Measurements from ENCODE around the gene OR13G1.
A peak's percentile ranks its signal among the peaks of the same experiment; 100 is the strongest.
"Not testable (repeated sequence)": the region's sequence is repeated elsewhere in the genome, so short reads cannot be mapped to it uniquely, and the experiment has no call there.

OR13G1 gene, protein sequence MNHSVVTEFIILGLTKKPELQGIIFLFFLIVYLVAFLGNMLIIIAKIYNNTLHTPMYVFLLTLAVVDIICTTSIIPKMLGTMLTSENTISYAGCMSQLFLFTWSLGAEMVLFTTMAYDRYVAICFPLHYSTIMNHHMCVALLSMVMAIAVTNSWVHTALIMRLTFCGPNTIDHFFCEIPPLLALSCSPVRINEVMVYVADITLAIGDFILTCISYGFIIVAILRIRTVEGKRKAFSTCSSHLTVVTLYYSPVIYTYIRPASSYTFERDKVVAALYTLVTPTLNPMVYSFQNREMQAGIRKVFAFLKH

DNA sequence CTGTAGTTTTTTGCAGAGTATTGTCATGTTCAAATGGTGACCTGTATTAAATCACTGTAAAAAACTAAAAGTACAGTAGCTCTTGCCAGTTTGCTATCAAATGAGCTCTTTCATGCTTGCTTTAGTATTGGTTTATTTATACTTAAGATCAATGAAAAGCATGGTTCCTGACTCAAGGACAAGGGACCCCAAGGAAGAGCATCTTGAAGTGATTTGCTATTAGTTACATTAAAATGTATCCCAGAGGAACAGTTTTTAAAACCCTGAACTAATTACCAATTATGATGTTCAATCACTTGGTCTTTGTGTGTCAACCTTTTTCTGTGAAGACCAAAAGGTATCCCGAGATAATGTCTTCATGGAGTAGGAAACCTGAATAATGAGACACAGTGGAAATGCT lies at the start of gene OR13G1:
OR13G1 (minus strand) TSS at position 101 of the 400 bp plus-strand sequence. CDS start 6,698 bp downstream, outside the sequence.
- DNase-seq: no peak

DNA sequence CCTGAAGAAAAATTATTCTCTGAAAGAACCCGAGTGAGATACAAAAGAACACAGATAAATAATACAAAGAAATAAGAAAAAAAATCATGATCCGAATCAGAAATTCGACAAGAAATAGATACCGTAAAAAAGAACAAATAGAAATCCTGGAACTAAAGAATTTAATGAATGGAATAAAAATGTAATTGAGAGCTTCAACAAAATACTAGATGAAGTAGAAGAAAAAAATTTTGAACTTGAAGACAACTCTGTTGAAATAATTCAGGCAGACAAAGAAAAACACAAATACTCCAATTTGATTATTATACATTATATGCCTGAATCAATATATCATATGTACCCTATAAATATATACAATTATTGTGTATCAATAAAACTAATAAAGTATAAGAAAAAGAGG lies 41.7 kb upstream of the OR13G1 start:
- no peak for DNase-seq

DNA sequence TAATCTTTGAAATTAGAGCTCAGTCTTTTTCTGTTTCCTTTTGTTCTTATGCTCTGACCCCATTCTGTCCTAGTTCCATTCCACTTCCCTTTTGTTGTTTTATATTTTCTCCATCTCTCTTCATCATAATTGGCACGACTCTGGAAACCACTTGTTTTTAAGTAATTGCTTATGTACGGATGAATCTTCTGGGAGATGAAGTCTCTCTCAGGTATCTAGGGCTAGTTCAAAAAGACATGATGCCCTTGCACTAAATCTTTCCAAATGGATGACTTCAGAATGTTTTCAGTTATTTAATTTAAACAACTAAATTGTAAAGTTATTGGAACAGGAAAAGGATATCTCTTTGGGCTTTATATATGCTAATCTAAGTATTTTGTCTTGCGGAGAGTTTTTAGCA lies 37.0 kb upstream of the OR13G1 start, which contains the start of gene OR6F1:
OR6F1 (minus strand) TSS at position 101 of the 400 bp plus-strand sequence. CDS start 3,891 bp downstream, outside the sequence.
- DNase-seq: no peak

DNA sequence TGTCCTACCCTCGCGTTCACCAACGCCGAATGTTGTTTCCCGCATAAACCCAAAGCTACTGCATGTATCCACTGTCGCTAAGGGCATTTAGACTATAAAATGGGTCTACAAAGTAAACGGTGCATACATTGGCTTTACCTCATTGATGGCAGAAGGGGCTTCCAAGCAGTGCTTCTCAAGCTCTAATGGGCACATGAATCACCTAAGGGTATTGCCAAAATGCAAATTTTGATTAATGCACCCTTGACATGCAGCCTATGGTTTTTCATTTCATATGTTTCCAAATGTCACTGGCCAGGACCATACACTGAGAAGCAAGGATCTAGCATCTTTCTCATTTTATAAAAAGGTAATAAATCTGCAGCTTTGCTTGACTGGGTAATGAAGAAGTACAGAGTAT lies 34.2 kb upstream of the OR13G1 start:
- DNase-seq: no peak

DNA sequence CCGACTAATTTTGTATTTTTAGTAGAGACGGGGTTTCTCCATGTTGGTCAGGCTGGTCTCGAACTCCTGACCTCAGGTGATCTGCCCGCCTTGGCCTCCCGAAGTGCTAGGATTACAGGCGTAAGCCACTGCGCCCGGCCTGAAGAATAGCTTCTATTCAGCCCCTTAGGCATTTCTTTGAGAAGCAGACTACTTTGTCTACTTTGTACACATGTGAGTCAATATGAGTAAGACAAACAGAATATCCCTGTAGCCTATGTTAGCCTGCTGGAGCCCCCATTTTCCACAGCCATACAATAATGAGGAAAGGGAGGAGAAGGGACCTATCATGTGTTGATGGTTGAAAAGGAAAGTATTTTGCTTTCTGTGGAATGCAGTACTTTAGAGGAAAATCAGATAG lies 31.1 kb upstream of the OR13G1 start:
- DNase-seq: not testable (repeated sequence)

DNA sequence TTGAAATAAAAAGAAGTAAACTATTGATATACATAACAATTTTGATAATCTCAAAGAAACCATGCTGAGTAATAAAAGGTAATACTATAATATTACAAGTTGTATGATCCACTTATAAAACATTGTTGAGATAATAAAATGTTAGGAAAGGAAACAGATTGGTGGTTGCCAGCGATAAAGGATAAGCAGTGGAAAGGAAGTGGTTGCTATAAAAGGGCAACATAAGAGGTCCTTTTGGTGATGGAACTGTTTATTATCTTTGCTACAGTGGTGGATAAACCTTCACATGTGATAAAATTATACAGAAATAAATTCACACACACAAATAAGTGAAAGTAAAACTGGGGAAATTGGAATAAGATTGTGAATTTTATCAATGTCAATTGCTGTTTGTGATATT lies 21.8 kb upstream of the OR13G1 start:
- no peak for DNase-seq

DNA sequence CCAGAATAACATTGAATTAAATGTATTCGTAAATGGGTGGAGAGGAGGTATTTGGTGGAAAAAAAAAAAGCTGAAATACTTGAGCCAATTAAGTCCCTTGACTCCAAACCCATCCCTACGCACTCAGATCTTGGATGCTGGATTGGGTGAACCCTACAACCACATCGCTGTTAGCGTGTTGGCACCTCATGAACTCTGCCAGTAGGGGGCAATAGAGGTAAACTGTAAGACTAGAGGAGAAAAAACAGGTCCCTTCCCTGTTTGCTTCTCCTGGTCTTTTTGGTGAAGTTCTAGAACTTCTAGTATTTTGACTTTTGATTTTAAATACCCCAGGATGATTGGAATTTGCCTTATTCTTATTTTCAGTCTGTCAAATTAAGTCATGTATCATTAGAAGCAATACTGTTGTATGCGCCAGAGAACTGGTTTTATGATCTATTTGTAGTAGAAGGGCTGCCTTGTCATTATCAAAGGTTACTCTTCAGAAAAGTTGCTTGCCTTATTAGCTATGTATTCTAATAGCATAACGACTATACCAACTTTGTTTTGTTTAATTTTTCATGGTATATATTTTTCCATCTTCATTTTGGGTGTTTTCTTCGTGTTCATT lies 1.9 kb upstream of the OR13G1 start:
- peak; percentile 70 for DNase-seq

DNA sequence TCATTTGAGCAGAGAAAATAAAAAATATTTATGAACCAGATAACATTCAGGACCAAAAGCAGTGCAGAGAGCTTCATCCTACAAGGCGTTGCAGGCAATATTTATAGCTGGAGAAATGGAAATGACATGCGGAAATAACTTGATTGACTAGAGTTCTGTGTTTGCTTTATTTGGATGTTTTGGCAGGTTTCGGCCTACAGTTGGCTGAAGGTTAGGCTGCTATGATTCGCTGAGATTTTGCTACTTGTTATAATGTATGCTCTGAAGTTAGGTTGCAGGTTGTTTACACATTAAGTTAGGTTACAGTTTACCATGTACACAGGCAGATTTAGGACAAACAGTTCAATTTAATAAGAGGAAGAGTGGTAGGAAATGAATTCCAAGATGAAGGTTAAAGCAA lies 632 bp upstream of the OR13G1 start:
- no peak for DNase-seq

DNA sequence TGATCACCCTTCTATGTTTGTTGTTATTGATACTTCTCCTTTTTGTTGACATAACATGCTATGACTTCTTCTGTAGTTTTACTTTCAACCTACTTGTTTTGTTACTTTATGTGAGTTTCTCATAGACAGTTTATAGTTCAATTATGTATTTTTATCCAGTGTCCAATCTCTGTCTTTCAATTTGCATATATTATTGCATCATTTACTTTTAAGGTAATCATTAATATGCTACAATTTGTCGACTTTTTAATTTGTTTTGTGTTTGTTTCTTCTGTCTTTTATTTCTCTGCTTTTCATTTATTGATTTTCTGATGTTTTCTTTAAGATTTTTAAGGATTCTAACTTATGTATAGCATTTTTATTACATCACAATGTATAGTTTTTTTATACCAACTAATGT lies 10.3 kb downstream of the OR13G1 start:
- no peak for DNase-seq

DNA sequence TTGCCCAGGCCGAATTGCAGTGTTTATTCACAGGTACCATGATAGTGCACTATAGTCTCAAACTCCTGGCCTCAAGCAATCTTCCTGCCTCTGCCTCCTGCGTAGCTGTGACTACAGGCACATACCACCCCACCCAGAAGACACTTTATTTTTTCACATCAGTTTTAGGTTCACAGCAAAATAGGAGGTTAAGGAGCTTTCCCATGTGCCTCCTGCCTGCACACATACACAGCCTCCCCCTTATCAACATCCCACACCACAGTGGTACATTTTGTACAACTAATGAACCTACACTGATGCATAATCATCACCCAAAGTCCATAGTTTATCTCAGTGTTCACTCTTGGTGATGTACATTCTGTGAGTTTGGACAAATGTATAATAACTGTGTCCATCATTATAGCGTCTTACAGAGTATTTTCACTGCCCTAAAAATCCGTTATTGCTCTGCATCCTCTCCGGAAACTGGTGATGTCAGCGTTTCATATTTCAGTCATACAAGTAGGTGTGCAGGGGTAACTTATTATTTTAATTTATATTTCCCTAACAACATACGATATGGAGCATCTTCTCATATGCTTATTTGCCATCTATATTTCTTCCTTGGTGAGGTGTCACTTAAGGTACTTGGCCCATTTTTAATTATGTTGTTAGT lies 23.2 kb downstream of the OR13G1 start:
- DNase-seq: no peak

DNA sequence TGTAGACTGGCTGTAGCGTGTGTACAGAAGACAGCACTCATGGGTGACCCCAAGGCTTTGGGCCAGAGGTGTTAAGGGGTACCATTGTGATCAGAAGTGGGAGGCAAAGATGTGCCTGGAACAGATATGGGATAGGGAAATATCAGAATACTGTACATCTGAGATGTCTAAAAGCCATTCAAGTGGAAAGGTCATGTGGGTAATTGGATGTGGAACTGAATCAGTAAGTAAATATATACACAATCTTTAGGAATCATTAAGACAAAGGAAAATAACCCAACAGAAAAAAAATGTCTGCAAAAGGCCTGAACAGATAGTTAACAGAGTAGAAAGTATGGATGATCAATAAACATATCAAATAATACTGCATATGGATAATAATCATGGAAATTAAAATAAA lies 26.5 kb downstream of the OR13G1 start:
- DNase-seq: no peak

DNA sequence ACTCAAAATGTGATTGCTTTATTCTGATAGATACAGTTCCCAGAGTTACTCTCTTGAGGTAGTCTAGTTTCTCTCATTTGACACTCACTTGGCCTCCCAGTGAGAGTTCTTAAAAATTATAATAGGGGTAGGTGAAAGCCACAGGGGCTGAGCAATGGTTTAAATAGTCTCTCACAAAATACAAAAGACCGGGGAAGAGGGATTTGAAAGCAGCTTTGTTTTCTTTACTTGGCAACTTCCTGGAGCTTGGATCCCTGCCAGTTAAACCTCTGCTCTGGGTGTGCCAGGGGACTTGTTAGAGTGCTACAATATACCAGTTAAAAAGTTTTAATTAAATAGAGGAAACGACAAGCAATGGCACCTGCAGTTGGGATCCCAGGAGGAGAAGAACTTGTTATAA lies 31.7 kb downstream of the OR13G1 start:
- DNase-seq: no peak

DNA sequence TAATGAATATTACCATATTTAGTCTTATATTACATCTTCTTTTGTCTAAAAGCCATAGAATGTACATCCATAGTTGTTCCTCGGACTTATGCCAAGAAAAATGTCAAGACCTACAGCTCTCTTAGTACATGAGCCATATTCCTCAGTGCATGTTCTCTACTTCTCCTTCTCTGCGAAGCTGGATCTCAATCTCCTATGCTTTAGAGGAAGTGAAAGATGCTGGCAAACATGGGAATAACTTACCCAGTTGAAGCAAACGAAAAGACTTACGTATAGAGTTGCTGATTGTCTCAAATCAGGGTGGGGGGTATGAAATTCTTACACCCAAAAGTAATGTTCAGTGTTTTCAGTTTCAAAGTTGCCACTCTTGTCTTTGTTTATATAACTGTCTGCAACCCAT lies 32.7 kb downstream of the OR13G1 start:
- DNase-seq: peak; percentile 38

DNA sequence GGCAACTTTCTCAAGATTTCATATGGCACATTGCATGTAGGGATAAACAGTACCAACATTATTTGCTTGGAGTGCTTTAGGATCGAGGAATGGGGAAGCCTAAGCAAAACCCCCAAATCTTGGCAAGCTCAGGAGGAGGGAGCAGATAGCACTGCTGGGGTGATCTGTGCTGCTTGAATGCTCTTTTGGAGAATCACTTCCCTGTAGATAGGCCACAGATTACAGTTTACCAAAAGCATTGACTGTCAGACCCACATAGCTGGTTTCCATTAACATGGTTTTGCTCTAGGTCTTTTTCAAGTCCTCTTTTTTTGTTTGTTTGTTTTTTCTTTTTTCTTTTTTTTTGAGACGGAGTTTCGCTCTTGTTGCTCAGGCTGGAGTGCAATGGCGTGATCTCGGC lies 36.8 kb downstream of the OR13G1 start:
- DNase-seq: no peak

DNA sequence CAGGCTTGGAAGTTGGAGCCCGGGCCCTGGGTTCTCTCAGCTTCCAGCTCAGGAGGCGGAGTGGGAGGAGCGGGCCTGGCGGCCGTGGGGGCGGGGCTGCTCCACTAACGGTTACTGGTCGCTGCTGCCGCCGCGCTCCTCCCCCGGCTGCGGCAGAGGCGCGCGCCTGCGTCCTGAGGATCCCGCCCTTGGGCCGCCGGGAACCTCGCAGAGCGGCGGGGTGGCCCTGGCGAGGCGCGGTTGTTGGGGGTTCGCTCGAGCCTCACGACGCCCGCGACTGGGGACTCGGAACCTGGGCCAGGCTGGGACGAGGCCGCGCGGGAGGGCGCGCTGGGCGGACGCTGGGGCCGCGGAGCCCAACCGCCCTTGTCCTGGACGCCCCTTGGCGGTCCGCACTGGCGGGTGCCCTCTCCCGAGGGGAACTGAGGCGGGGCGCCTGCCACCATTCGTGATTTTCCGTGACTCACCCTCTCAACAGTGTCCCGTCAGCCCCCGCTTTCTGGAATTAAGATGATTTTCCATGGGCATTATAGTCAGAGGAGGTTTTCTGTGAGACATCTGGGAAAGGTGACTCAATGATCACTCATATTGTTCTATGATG lies 40.1 kb downstream of the OR13G1 start:
- DNase-seq: peak; percentile 18

DNA sequence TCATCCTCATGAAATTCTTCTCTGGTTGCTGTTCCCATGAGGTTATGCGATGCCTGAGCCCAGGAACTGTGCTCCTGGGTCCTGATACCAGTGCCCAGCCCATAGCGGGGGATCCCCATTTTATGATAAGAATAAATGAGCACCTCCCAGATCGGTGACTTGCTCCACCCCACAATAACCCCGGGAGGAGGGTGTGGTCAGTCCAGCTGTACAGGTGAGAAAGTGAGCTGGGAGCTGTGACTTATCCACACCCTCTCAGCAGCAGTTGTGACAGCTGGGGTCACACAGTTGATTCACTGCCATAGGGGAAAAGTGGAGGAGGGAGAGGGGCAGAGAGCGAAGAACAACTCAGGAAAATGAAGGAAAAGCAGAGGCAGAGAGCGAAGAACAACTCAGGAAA lies 40.8 kb downstream of the OR13G1 start:
- DNase-seq: no peak

DNA sequence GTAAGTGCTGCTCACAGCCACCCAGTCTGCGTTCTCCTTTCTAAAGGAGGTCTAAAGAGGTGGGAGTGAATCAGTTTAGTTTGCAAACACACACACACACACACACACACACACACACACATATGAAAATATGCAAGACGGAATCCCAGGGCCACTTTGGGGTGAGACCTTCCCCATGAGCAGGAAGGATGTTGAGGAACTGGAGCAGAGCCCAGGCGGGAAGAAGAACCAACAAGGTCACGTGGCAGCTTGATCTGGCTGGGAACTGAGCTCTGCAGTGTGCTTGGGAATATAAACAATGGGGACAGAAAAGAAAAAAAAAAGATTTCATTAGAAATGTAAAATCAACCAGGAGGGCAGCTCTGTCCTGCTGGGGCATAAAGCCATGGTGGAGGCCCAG lies 41.5 kb downstream of the OR13G1 start:
- no peak for DNase-seq

DNA sequence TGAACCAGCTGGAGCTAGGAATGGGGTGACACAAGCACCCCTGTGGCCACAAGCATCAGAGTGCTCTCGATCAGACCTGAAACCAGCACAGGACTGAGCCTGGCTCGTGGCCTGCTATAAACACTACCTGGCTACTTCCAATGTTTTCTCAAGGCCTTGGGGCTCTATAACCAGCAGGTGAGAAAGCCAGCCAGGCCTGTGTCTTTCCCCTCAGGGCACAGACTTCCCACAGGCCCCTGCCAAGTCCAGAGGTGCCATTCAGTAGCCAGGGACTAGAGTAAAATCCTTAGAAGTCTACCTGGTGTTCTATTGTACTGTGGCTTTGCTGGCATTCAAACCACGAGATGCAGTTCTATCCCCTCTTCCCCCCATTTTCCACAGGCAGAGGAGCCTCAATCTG lies 51.6 kb downstream of the OR13G1 start:
- no peak for DNase-seq

Data from inflammatory macrophage treated with lipopolysaccharide for 4 hours (primary cell).